Measurements from ENCODE around the gene TRAK2.

TRAK2 gene

GRCh38 chr2:201347138-201347537, 104.1 kb downstream of the TRAK2 start:
- TF ChIP-seq CTCF (IDR thresholded peaks at IDR 0.05; ENCODE audit: borderline replicate concordance, insufficient read depth, low read depth, low read length): no peak
- H3K4me3 ChIP-seq (ENCODE audit: low read depth, low read length): no peak overlapping the region

- no peak overlapping the region for H3K4me3 ChIP-seq (ENCODE audit: low read depth, low read length)
- TF ChIP-seq CTCF (IDR thresholded peaks at IDR 0.05; ENCODE audit: borderline replicate concordance, insufficient read depth, low read depth, low read length): no peak
Measured at GRCh38 chr2:201345625-201346213, 105.5 kb downstream of the TRAK2 start.

- no peak overlapping the region for H3K4me3 ChIP-seq (ENCODE audit: low read depth, low read length)
- TF ChIP-seq CTCF (IDR thresholded peaks at IDR 0.05; ENCODE audit: borderline replicate concordance, insufficient read depth, low read depth, low read length): peak; percentile 44; the same call in 1 of the 2 replicates
Measured at GRCh38 chr2:201344663-201345366, 106.4 kb downstream of the TRAK2 start.

- no peak overlapping the region for H3K4me3 ChIP-seq (ENCODE audit: low read depth, low read length)
- no peak for TF ChIP-seq CTCF (IDR thresholded peaks at IDR 0.05; ENCODE audit: borderline replicate concordance, insufficient read depth, low read depth, low read length)
Measured at GRCh38 chr2:201343559-201343958, 107.7 kb downstream of the TRAK2 start.

GRCh38 chr2:201342923-201343322, 108.3 kb downstream of the TRAK2 start:
- no peak overlapping the region for H3K4me3 ChIP-seq (ENCODE audit: low read depth, low read length)
- no peak for TF ChIP-seq CTCF (IDR thresholded peaks at IDR 0.05; ENCODE audit: borderline replicate concordance, insufficient read depth, low read depth, low read length)

- H3K4me3 ChIP-seq (ENCODE audit: low read depth, low read length): no peak overlapping the region
- no peak for TF ChIP-seq CTCF (IDR thresholded peaks at IDR 0.05; ENCODE audit: borderline replicate concordance, insufficient read depth, low read depth, low read length)
Measured at GRCh38 chr2:201329409-201329808, 121.8 kb downstream of the TRAK2 start.

- no peak for TF ChIP-seq CTCF (IDR thresholded peaks at IDR 0.05; ENCODE audit: borderline replicate concordance, insufficient read depth, low read depth, low read length)
- H3K4me3 ChIP-seq (ENCODE audit: low read depth, low read length): no peak overlapping the region
Measured at GRCh38 chr2:201327678-201328077, 123.6 kb downstream of the TRAK2 start.

All from GM12875 (cell line).